Activated CD4-positive, CD25-positive, alpha-beta regulatory T cell (primary cell): ENCODE results near the gene OVCH1.
"Not testable (repeated sequence)": the region's sequence is repeated elsewhere in the genome, so short reads cannot be mapped to it uniquely, and the experiment has no call there.

ENCODE experiments used
- DNase-seq, 4 experiments: peaks; one replicate each; lab custom pipeline; 2025; lab: John Stamatoyannopoulos, UW

OVCH1 gene

DNA sequence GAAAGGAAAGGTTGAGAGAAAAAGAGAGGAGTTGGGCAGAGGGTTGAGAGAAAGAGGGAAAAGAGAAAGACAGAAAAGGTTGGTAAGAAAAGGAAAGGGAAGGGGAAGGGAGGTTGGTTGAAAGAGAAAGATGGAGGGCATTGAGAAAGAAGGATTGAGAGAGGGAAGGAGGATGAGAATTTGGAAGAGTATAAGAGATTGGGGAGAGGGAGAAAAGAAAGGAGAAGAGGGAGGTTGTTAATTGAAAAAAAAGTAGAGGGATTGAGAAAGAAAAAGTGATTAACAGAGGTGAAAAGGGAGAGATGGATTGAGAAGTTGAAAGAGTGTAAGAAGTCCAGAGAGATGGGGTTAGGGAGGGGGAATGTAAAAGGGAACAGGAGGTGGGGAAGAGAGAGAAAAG, 95.0 kb downstream of the OVCH1 start:
- DNase-seq: no peak

DNA sequence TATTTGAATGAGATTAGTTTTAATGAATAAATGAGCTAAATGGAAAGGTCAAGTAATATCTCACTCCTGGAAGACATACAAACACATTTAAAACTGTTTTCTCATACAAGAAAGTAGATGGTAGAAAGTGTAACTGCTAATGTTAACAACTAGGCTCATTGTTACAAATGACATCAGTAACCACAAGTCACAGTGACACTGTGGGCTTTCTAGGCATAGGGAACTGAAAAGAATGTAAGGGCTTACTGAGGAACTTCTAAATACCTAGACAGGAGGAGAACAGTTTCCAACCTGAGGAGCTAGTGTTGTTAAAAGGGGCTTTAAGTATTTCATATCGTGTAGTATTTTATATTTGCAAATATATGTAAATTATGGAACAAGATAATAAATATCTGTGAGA, 99.0 kb downstream of the OVCH1 start:
- DNase-seq: no peak

DNA sequence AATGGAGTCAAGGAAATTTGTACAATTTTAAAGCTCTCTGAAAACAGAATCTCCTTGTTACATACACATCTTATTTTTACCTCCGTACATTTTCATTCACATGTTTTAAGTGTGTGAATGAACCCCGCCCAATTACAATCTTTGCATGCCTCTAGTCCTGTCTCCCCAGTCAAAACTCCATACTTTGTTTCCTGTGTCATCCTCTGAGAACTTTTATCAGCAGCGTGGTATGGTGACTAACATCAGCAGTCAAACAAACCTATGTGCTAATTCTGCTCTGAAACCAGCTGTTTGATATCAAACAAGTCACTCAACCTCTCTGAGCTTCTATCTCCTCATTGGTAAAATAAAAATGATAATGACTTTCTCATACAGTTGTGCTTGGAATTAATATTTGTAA, 100.7 kb downstream of the OVCH1 start:
- DNase-seq: no peak

DNA sequence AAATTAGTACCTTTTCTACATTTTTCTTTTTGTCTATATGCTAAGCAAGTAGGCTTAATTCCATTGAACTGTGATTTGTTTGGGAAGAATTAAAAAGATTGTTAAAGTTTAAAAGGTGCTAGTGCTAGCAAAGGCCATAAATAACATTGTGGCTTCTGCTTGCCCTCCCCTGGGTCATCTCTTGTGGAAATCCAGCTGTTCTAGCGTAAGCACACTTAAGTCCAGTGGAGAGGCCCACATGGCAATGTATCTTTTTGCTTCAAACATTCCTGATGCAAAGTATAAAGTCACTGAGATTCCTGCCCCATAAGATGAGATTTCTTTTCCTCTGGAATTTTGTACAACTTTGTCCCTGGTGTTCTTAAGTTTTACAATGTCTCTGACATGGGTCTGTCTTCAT, 102.1 kb downstream of the OVCH1 start:
- no peak for DNase-seq

DNA sequence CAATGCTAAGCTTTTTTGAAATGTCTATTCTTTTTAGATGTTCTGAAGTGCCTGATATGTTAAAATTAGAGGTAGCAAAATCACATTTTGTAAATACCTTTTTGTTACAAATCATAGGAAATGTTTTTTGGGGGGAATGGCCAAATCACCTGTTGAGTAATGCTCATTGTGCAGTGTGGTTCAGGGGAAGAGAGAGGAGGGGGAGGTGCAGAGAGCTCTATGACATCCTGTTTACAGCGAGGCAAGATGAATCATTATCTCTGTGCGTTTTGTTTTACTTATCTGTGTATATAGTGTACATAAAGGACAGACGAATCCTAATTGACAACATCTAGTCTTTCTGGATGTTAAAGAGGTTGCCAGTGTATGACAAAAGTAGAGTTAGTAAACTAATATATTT, 107.1 kb downstream of the OVCH1 start:
- peak in 1 of 4 experiments; percentile 1 for DNase-seq

DNA sequence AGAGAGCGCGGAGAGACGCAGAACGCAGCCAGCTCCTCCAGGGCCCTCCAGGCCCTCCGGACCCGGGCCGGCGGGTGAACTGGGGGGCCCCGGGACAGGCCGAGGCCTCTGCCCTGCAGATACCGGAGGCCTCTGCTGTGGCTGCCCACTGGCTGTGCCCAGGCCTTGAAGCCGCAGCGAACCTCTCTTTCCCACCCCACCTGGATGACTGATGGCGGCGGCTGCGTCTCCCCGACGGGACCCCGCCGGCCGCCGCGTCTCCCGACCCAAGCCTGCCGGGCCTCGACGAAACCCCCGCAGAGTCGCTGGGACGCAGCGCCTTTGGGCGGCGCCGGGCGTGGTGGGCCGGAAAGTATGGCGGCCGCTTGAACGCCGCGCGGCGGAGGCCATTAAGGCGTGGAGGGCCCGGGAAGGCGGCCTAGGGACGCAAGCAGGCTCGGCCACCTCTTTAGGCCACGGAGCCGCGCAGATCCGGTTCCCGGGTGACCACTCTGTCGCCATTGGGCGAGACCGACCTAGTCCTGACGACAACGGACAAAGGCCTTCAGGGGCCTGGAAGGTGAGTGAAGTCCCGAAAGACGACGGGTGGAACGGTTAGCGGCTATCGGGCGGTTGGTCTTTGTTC, 108.1 kb downstream of the OVCH1 start:
- DNase-seq: peak in 1 of 4 experiments; percentile 1

DNA sequence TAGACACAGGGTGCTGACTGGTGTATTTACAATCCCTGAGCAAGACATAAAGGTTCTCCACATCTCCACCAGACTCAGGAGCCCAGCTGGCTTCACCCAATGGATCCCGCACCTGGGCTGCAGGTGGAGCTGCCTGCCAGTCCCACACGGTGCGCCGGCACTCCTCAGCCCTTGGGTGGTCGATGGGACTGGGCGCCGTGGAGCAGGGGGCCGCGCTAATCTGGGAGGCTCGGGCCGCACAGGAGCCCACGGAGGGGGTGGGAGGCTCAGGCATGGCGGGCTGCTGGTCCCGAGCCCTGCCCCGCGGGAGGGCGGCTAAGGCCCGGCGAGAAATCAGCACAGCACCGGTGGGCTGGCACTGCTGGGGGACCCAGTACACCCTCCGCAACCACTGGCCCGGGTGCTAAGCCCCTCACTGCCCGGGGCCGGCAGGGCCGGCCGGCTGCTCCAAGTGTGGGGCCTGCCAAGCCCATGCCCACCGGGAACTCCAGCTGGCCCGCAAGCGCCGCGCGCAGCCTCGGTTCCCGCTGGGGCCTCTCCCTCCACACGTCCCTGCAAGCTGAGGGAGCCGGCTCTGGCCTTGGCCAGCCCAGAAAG, 111.3 kb downstream of the OVCH1 start:
- not testable (repeated sequence) for DNase-seq

DNA sequence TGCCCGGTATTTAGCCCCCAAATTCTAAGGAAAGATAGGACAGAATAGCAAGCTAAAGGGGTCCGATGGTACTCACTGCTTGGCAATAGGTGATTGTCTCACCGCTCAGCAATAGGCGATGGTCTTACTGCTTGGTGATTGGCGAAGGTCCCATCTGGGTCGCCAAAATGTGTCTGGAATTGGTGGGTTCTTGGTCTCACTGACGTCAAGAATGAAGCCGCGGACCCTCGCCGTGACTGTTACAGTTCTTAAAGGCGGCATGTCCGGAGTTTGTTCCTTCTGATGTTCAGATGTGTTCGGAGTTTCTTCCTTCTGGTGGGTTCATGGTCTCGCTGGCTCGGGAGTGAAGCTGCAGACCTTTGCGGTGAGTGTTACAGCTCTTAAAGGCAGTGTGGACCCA, 112.3 kb downstream of the OVCH1 start:
- not testable (repeated sequence) for DNase-seq

DNA sequence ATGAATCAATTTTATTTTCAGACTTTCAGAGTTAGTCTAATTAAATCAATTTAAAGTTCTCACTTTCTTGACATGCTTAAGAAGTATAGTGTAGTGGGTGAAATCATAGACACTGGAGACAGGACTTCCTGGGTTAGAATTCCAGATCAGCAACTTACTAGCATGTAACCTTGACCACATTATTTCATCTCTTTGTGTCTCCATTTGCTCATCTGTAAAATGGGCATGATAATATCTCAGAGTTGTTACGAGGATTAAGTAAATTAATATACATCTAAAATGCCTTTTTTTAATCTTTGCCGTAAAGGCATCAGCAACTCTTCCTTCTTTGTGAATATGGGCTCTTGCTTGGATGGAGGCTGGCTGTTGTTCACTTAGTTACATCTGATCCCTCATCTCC, 115.2 kb downstream of the OVCH1 start:
- no peak for DNase-seq

DNA sequence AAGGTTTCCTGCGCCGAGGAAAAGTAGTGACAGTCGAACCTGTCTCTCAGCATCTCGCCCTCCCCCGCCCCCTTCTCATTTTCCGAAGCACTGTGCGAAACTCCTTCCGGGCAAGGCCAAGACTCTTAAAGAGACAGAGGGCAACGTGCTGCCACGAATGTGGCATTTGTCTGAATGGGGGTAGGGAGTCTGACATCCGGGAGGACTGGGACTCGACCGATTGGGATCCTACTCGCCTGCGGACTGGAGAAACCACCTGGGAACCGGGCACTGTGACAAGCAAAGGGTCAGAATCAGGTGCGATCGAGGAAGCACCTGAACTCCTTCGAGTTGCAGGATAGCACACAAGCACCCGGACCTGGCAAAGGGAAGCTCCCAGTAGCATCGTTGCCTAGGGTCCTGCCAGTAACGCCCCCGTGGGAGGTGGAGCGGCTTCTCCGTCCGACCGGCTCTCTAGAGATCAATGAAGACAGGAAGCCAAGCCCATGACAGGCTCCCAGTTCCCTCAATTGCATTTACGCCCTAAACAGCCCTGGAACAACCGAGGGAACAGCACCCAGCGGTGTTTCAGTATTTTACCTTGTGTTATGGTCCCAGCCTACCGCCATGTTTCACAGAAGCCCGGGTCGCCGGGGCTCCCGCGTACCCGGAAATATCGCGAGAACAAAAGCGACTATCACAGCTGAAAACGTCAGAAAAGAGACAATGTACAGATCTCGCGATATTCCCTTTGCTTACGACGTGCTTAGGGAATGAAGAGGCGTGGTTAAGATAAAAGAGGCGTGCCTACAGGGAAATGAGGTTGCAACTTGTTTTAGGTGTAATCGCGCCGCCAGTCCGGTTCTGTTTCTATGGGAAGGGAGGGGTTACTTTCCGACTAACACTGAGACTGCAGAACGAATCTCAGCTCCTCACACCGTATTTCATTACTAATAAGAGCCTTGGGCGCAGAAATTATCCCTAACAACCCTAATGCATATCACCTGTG, 116.7 kb downstream of the OVCH1 start, which contains the start of gene ERGIC2:
Gene ERGIC2, minus strand, starts transcription at position 637 of the 988 bp plus-strand sequence. CDS start 9,539 bp downstream, outside the sequence.
- peak; percentile 71 to 78 (median 72) for DNase-seq
